ENCODE data around the gene NID2. TPM values are rescaled to one million over a fixed set of nuclear protein-coding genes. Genes with fewer than 3 reads are reported as not detected.

NID2 gene
- total and polyA plus RNA-seq, 10 of the 15 experiments (the other 5 are each of a cell fraction or from before 2014, with no cell fraction given): 0.04 to 0.49 (median 0.23) TPM; not detected in 3

- no peak overlapping the region for H3K4me2 ChIP-seq (ENCODE audit: control insufficient read depth, insufficient read depth)
- H2AFZ ChIP-seq (ENCODE audit: control insufficient read depth, low read depth, low read length): no peak overlapping the region
- ATAC-seq (no peak), FAIRE-seq (no peak), DNase-seq (ENCODE audit: low read depth, low spot score) (no peak)
- no peak overlapping the region for H3K27ac ChIP-seq (ENCODE audit: control insufficient read depth, insufficient read depth)
- no peaks in the 10 kb centered on the region for H3K9me3 ChIP-seq (replicated peaks; ENCODE audit: control insufficient read depth, insufficient read depth, low read length)
- WGBS (ENCODE audit: insufficient coverage, insufficient replicate concordance, low lambda C conversion rate, missing lambda C conversion rate): 47% methylated on average over 4 of the region's 4 CpGs
- no peaks in the 10 kb centered on the region for H3K79me2 ChIP-seq (ENCODE audit: control insufficient read depth, insufficient read depth, low read length)
- no peak overlapping the region for H3K9ac ChIP-seq (ENCODE audit: control insufficient read depth, insufficient read depth, low read length)
- ChIA-PET POLR2A (no interaction called here), RAD21 (ENCODE audit: unreplicated experiment) (no interaction called here), SMC1A (ENCODE audit: uncharacterized antibody, unreplicated experiment) (no interaction called here), CTCF (no interaction called here)
- TF ChIP-seq, protein P1, sequence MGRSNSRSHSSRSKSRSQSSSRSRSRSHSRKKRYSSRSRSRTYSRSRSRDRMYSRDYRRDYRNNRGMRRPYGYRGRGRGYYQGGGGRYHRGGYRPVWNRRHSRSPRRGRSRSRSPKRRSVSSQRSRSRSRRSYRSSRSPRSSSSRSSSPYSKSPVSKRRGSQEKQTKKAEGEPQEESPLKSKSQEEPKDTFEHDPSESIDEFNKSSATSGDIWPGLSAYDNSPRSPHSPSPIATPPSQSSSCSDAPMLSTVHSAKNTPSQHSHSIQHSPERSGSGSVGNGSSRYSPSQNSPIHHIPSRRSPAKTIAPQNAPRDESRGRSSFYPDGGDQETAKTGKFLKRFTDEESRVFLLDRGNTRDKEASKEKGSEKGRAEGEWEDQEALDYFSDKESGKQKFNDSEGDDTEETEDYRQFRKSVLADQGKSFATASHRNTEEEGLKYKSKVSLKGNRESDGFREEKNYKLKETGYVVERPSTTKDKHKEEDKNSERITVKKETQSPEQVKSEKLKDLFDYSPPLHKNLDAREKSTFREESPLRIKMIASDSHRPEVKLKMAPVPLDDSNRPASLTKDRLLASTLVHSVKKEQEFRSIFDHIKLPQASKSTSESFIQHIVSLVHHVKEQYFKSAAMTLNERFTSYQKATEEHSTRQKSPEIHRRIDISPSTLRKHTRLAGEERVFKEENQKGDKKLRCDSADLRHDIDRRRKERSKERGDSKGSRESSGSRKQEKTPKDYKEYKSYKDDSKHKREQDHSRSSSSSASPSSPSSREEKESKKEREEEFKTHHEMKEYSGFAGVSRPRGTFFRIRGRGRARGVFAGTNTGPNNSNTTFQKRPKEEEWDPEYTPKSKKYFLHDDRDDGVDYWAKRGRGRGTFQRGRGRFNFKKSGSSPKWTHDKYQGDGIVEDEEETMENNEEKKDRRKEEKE (IDR thresholded peaks at IDR 0.05): no peak
- TF ChIP-seq SP1 (IDR thresholded peaks at IDR 0.05; ENCODE audit: low read depth, low read length) (no peak), SREBF1 (IDR thresholded peaks at IDR 0.05; ENCODE audit: low read length) (no peak), IKZF1 (conservative IDR thresholded peaks at IDR 0.05) (no peak), SREBF2 (IDR thresholded peaks at IDR 0.05; ENCODE audit: low read length) (no peak), KLF5 (IDR thresholded peaks at IDR 0.05; ENCODE audit: partially characterized antibody) (no peak)
- TF ChIP-seq, protein P2, sequence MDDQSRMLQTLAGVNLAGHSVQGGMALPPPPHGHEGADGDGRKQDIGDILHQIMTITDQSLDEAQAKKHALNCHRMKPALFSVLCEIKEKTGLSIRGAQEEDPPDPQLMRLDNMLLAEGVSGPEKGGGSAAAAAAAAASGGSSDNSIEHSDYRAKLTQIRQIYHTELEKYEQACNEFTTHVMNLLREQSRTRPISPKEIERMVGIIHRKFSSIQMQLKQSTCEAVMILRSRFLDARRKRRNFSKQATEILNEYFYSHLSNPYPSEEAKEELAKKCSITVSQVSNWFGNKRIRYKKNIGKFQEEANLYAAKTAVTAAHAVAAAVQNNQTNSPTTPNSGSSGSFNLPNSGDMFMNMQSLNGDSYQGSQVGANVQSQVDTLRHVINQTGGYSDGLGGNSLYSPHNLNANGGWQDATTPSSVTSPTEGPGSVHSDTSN (IDR thresholded peaks at IDR 0.05; ENCODE audit: insufficient replicate concordance, low read depth, low read length): no peak
- no peaks in the 10 kb centered on the region for H3K27me3 ChIP-seq (replicated peaks in 1 of 2; ENCODE audit: control insufficient read depth in 2 of 2, insufficient read depth in 2 of 2, low read length in 1 of 2)
- H4K20me1 ChIP-seq (ENCODE audit: control insufficient read depth, insufficient read depth): no peaks in the 10 kb centered on the region; the same call in 1 of the 2 replicates
- no peak overlapping the region for H3K4me3 ChIP-seq
- no peaks in the 10 kb centered on the region for H3K36me3 ChIP-seq (ENCODE audit: control insufficient read depth in 2 of 2, insufficient read depth in 2 of 2, low read length in 1 of 2)
- no TSS peak for BruUV-seq (replicated peaks)
- in situ Hi-C loops (cut with MboI) (no loop called here), intact Hi-C loops (cut with micrococcal nuclease; ENCODE audit: unreplicated experiment) (no loop called here)
- no peaks in the 10 kb centered on the region for H3K4me1 ChIP-seq (ENCODE audit: control insufficient read depth, insufficient read depth, low read length)
Observed at GRCh38 chr14:52086711-52087110, 17.9 kb upstream of the NID2 start.

Data from GM12878 (cell line).